ELF-1 (cell line): ENCODE data around the gene UCN3.
A peak's percentile ranks its signal among the peaks of the same experiment; 100 is the strongest.
"Not testable (repeated sequence)": the region's sequence is repeated elsewhere in the genome, so short reads cannot be mapped to it uniquely, and the experiment has no call there.

Experiments
- DNase-seq: peaks from one replicate; pipeline ENCODE4 v3.0.0-alpha.2; 2016; ENCODE audit warnings: low read depth, low spot score

Gene UCN3

GRCh38 chr10:5369362-5370158, 4.8 kb downstream of the UCN3 start:
- no peak for DNase-seq

GRCh38 chr10:5370493-5371352, 6.0 kb downstream of the UCN3 start:
- no peak for DNase-seq

GRCh38 chr10:5373307-5373706, 8.5 kb downstream of the UCN3 start:
- no peak for DNase-seq

- no peak for DNase-seq
Measured at GRCh38 chr10:5373891-5374611, 9.3 kb downstream of the UCN3 start.

GRCh38 chr10:5376450-5376849, 11.7 kb downstream of the UCN3 start:
- no peak for DNase-seq

GRCh38 chr10:5379202-5379601, 14.4 kb downstream of the UCN3 start:
- DNase-seq, result not testable (repeated sequence)

GRCh38 chr10:5380395-5380794, 15.6 kb downstream of the UCN3 start:
- DNase-seq, result not testable (repeated sequence)

GRCh38 chr10:5381187-5381586, 16.4 kb downstream of the UCN3 start:
- DNase-seq, result no peak

- peak; percentile 15 for DNase-seq
Measured at GRCh38 chr10:5385224-5385623, 20.5 kb downstream of the UCN3 start.

- DNase-seq, result no peak
Measured at GRCh38 chr10:5387169-5387568, 22.4 kb downstream of the UCN3 start.

GRCh38 chr10:5390607-5391205, 25.9 kb downstream of the UCN3 start:
- DNase-seq, result no peak

- no peak for DNase-seq
Measured at GRCh38 chr10:5391790-5392189, 27.0 kb downstream of the UCN3 start.

- no peak for DNase-seq
Measured at GRCh38 chr10:5393529-5393928, 28.8 kb downstream of the UCN3 start.

- no peak for DNase-seq
Measured at GRCh38 chr10:5395168-5395567, 30.4 kb downstream of the UCN3 start.

- DNase-seq, result no peak
Measured at GRCh38 chr10:5396556-5397300, 32.0 kb downstream of the UCN3 start.

GRCh38 chr10:5399332-5399731, 34.6 kb downstream of the UCN3 start:
- DNase-seq, result no peak

GRCh38 chr10:5400468-5401240, 35.9 kb downstream of the UCN3 start:
- DNase-seq, result no peak

- no peak for DNase-seq
Measured at GRCh38 chr10:5402798-5403197, 38.0 kb downstream of the UCN3 start.

GRCh38 chr10:5404208-5405041, 39.7 kb downstream of the UCN3 start, which contains the start of gene TUBAL3:
TSS of gene TUBAL3 (minus strand) at chr10:5404828. CDS start at chr10:5404792, 36 bp downstream.
- no peak for DNase-seq
